Kidney epithelial cell (primary cell): ENCODE data around the gene CABP7. TPM values are rescaled to one million over a fixed set of nuclear protein-coding genes. Genes with fewer than 3 reads are reported as not detected.
A peak's percentile ranks its signal among the peaks of the same experiment; 100 is the strongest.

Experiments
- DNase-seq: peaks from one replicate; pipeline ENCODE4 v3.0.0-alpha.2; 2010; ENCODE audit warnings: low read depth
- H3K27me3 ChIP-seq: 2 replicates; pipeline ENCODE4 v1.6.0; 2011; ENCODE audit warnings: low read length; ENCODE audit not compliant: control insufficient read depth, insufficient read depth
- H3K36me3 ChIP-seq: 2 replicates; pipeline ENCODE4 v1.5.1; 2011; ENCODE audit warnings: low read length; ENCODE audit not compliant: control insufficient read depth, insufficient read depth
- H3K4me3 ChIP-seq: 2 replicates; pipeline ENCODE4 v1.5.1; 2011; ENCODE audit warnings: low read depth, mild to moderate bottlenecking, control low read depth, low read length
- CTCF ChIP-seq: IDR thresholded peaks from 2 replicates; pipeline ENCODE4 v1.5.1; 2011; ENCODE audit warnings: mild to moderate bottlenecking, moderate library complexity, low read length, control low read depth, inconsistent platforms; ENCODE audit not compliant: insufficient read depth, poor library complexity, severe bottlenecking
- total RNA-seq: library from RNA; depleted of rRNA; stranded (reverse); fragments of >200 nt; gene quantifications from 2 replicates; pipeline ENCODE4 v1.2.3, GENCODE V29; 2015

The CABP7 gene
- total RNA-seq, 1 donor from 2014 or later: not detected

GRCh38 chr22:29768052-29768693 is 48.4 kb downstream of the CABP7 start:
- no peak for TF ChIP-seq CTCF
- no peaks in the 10 kb centered on the region for H3K36me3 ChIP-seq
- no peak for DNase-seq

GRCh38 chr22:29769723-29770321 is 50.0 kb downstream of the CABP7 start:
- no peaks in the 10 kb centered on the region for H3K27me3 ChIP-seq
- DNase-seq: no peak
- no peak for TF ChIP-seq CTCF
- H3K4me3 ChIP-seq: no peak overlapping the region
- H3K36me3 ChIP-seq: no peaks in the 10 kb centered on the region

More at GRCh38 chr22:29768052-29768693, 48.4 kb downstream of the CABP7 start:
- Histone ChIP-seq H3K4me3 (peak overlapping the region; percentile 91), H3K27me3 (no peaks in the 10 kb centered on the region)

- H3K36me3 ChIP-seq: no peaks in the 10 kb centered on the region
- TF ChIP-seq CTCF: peak; percentile 35
- no peaks in the 10 kb centered on the region for H3K27me3 ChIP-seq
- no peak overlapping the region for H3K4me3 ChIP-seq
- DNase-seq: no peak
These were observed 52.4 kb downstream of the CABP7 start for GRCh38 chr22:29772170-29772641.

- TF ChIP-seq CTCF: no peak
- Histone ChIP-seq H3K4me3 (no peak overlapping the region), H3K36me3 (no peaks in the 10 kb centered on the region), H3K27me3 (no peaks in the 10 kb centered on the region)
- peak; percentile 44 for DNase-seq
These were observed 53.4 kb downstream of the CABP7 start for GRCh38 chr22:29773233-29773632.

GRCh38 chr22:29780220-29780619 is 60.4 kb downstream of the CABP7 start:
- DNase-seq: no peak
- H3K27me3 ChIP-seq: no peaks in the 10 kb centered on the region
- TF ChIP-seq CTCF: no peak
- no peak overlapping the region for H3K4me3 ChIP-seq
- H3K36me3 ChIP-seq: no peaks in the 10 kb centered on the region
